ENCODE results near the gene MKNK1. TPM values are rescaled to one million over a fixed set of nuclear protein-coding genes. Genes with fewer than 3 reads are reported as not detected.
A peak's percentile ranks its signal among the peaks of the same experiment; 100 is the strongest.

The MKNK1 gene
- polyA plus RNA-seq, 10 donors: 19.3 to 42.8 (median 25.2) TPM

- no peak for DNase-seq
Measured at GRCh38 chr1:46596846-46597245, 7.2 kb downstream of the MKNK1 start.

DNA sequence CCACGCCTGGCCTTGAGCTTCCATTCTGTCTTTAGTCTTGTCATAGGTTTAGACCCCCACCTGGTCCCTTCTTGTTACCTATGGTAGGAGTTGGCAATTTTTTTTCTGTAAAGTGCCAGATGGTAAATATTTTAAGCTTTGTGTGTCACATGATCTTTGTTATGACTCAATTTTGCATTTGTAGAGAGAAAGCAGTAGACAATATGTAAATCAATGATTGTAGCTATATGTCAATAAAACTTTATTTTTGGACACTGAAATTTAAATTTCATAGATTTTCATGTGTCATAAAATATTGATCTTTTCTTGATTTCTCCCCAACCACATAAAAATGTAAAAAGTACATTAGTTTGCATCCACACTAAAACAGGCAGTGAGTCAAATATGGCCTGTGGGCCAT, 8.0 kb downstream of the MKNK1 start:
- DNase-seq: no peak

- peak in 2 of 3 donors; percentile 47 to 65 for DNase-seq
Measured at GRCh38 chr1:46595127-46595526, 8.9 kb downstream of the MKNK1 start.

DNA sequence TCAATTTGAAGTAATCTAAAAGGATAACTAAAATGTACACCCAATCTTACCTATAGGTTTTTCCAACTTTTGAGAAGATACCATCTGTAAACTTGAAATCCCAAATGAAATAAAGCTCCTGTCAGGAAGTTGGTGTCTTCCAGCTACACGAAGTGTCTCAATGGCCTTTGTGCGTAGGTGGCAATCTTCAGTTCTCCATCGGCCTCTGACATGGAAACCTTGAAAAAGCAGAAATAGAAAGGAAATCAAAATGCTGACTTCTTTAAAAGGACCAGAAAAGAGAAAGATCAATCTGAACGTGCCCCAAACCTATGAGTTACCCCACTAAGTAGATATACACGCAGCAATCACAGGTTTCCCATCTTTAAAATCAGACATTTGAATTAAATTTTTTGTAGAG, 10.0 kb downstream of the MKNK1 start:
- no peak for DNase-seq

- no peak for DNase-seq
Measured at GRCh38 chr1:46592823-46593222, 11.2 kb downstream of the MKNK1 start.

DNA sequence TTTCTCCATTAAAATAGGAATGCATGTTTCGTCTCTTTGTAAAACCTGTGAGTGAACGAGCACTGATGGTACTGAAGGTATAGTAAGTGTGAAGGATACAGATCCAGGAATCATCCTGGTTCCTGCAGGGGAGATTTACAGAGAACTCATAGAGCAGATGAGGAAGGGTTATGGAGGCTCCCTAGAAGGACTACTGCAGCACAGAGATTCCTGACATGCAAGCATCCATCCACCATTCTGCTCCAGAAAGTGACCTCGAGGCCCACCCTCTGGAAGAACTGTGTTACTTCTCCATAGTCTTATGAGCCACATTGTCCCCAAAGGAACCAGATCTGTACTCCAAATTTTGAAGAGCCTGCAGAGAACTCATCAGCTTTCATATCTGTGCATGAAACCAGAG, 14.5 kb downstream of the MKNK1 start:
- DNase-seq: no peak

- DNase-seq: peak in 1 of 3 donors; percentile 47
Measured at GRCh38 chr1:46587069-46587468, 17.0 kb downstream of the MKNK1 start.

DNA sequence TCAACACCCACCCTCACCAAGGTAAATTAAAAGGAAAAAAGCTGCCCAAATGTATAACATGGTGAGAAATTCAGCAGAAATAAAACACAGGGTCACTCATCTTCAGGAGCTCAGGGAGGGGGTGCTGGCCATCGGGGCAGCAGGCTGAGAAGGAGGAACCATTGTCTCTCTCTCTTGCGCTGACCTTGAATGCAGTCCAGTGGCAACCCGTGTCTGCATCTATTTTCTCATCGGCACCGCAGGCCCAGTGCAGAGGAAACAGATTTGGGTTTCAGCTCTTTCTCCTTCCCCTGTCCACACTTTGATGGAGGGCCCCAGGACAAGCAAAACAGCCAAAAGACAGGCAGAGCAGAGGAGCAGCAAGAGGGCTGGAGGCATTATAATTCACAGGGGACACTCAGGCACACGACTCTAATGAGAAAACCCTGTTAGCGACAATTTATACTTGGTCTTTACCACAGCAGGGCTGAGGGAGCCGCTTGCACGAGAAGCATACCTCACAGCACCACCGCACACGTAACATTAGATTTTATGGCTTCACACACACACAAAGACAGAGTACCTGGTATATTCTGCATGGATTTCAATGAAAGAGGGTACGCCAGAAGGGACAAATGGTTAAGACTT, 18.6 kb downstream of the MKNK1 start:
- no peak for DNase-seq

DNA sequence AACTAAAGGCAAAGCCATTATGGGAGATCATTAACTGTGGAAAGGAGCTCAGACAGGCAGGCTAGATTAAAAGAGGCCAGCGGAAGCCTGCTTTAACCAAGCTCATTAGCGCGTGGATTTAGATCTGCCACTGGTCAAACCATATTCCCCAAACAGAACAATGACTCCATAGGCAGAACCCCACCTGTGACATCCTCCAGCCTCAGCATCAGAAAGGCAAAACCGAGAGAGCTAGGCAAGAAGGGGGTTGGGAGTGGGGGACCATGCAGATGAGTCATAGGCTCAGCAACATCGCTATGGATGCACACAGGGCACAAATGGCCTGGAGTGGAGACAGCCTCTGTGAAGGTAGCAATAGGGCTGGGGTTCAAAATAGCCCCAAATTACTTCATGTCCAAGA, 20.6 kb downstream of the MKNK1 start:
- DNase-seq: no peak

GRCh38 chr1:46582972-46583371, 21.1 kb downstream of the MKNK1 start:
- no peak for DNase-seq

DNA sequence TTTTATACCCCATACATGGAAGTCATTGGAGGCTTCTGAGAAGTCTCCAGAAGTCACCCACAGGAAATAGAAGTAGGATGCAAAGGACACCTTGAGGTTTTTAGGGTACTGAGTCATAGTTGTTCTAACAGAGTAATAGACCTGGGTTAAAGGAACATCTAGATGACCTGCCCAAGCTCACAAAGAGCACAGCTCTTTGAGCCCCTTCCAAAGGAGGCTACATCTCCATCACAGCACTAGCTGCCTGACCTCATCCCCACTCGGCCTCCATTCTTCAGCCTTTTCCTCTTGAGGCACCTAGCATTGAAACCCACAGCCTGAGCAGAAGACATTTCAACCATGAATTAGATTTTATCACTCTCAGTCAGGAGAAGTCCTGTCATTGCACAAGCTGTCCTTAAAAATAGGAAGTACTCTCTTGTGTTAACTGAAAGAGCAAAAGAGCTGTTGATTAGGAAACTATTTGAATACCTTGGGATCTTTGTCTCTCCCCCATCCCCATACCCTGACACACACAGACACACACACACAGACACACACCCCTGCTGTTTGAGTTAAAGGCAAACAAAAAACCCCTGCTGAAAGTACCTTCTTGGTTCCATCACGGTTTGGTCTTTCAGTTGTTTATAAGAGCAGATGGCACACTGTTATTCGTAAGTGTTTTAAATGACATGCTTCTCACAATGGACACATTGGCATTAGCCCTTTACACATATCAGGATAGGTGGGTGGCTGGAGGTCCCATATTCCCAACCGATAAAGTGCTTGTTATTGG, 22.2 kb downstream of the MKNK1 start:
- no peak for DNase-seq

DNA sequence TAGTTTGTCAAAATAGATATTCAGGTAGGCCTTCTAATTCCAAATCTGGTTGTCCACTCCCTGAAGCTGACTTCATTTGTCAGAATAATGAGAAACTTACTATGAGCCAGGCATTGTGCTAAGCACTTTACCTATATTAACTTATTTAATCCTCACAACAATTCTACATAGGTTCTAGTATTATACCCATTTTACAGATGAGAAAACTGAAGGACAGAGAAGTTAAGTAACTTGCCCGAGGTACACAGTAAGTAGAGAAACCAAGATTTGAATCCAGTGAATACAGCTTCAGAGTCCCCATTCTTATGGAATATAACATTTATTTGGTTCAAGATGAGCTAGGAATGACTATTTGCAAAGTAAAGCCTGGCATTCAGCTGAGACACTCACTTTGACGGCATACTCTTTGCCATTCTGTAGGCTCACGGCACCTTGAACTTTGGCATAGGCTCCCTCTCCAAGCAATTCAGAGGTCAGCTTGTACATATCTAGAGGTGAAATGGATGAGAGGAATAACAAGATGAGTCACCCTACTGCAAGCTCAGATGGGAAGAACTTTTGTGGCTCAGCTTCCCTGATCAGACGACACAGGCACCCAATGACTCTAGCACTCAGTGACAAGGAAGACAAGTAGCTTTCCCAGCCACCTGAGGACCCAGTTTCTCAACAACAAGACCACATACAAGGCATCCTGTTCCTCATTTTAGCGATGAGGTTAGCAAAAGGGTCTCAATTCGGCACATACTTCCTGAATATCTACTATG, 23.7 kb downstream of the MKNK1 start:
- no peak for DNase-seq

GRCh38 chr1:46577671-46578070, 26.4 kb downstream of the MKNK1 start:
- DNase-seq: no peak

GRCh38 chr1:46576596-46576995, 27.5 kb downstream of the MKNK1 start:
- no peak for DNase-seq

DNA sequence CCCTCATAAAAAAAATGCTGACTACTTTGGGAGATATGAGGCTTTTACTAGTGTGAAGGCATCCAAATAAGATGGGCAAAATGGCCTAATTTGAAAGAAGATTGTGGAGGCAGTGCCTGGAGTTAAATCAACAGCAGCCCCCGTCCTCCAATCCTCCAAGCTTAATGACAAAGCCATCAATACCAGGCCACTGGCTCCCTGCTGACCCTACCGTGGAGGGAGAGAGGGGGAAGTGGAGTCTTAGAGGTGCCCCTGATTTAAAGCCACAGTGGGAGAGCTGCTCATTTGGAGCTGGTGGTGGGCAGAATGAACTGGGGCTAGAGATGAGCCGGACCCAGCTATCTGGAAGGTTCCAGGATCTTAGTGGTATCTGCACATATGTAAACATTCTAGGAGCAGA, 28.3 kb downstream of the MKNK1 start:
- DNase-seq: no peak

DNA sequence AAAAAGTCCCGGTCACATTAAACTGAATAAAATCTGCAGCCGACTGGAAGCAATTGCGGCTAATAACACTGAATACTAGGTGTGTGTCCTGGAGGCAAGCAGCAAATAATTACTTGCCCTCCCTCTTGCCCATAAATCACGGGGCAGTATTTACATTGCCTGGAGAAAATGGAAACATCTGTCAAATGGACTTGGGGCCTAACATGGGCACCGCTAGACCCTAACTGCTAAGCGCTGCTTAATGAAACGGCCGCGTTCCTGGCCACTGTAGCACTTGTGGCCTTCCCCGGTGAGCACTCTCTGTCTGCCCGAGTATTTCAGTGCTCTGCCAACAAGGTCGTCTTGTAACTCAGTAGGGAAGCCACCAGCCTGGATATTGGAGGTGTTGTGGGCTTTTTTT, 28.8 kb downstream of the MKNK1 start:
- DNase-seq: no peak

DNA sequence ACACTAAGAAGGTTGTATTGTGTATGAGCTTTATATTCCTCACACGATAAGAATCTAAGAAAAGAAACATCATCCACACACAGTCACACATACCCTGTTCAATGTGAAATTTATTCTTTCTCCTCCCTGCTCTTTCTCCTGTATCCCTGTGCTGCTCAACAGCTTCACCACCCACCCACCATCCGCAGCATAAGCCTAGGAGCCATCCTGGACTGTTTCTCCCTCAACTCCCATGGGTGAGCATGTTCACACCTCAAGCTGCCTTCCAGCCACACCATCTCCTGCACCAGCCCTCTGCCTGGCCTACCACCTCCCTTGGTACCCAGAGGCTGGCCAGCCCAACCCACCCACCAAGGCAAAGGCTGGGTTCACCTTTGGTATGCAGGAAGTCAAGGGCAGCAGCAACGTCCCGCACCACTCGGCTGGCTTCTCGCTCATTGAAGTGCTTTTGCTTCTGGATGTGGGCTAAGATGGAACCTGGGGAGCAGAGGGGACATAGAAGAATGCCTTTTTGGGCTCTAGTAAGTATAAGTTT, 32.3 kb downstream of the MKNK1 start:
- no peak for DNase-seq

DNA sequence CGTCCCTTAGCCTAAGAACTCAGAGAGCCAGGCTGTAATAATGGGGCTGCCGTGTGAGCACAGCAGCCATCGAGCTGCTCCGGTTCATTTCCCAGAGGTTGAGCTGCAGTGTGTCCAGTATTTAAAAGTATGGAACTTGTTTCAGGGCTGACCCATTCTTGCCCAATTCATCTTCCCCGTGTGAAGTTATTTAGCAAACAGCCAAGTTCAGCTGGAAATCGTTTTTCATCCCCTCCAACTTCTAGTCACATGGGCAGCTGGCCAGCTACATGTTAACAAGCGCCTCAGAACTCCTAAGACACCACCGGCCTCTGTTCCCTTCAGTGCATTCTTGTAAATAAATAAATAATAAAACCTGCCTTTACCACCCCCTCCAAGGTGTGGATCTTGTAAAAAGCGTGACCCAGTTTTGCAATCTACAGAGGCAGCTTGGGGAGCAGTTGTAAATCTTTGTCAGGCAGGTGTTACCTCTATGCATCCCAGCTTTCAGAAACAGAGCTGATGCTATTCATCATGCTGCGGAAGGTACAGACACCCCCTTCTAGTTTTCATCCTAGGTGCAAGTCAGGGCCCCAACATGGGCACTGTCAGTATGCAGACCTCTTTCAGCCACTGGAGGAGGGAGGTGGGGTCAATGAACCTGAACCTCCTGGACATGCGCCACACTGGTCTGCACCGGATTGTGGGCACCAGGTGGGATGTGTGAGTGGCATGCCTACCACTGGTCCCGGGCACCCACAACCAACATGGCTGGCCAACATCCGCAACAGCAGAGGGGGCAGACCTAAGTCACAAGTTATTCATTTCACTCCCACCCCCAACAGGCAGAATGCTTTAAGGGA, 34.0 kb downstream of the MKNK1 start:
- peak in 1 of 3 donors; percentile 30 for DNase-seq

DNA sequence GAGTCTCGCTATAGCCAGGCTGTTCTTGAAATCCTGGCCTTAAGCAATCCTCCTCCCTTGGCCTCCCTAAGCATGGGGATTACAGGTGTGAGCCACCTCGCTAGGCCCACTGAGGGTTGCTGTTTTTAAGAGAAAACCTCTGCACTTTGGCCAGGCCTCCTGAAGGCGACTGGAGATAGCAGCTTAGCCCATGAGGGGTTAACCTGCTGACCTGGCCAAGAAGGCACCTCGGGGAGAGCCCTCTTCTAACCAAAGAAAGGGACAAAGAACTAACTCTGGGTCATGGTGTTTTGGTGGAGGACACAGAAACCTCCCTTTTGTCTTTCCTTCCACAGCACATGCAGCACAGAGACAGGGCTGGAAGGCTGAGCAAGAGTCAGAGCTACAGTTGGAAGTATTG, 35.0 kb downstream of the MKNK1 start:
- DNase-seq: no peak

DNA sequence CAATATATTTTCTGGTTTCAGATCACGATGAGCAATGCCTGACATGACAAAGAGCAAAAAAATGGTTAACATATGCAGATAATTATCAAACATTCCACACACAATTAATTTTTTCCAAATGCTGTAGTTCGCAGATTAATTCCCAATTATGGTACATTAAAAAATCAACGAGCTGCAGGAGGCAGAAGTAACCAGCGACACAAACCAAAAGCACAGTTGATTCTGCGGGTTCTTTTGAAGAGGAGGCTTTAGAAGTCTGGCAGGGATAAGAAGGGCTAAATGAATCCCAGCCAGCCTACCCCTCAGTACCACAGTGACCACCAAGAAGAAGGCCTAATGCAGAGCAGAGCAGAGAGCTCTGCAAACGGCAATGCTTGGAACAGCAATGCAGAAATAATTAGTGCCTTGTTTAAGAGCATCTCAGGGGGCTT, 35.6 kb downstream of the MKNK1 start:
- DNase-seq: no peak

GRCh38 chr1:46563341-46563740, 40.7 kb downstream of the MKNK1 start:
- DNase-seq: no peak

- no peak for DNase-seq
Measured at GRCh38 chr1:46562498-46562897, 41.6 kb downstream of the MKNK1 start.
